Neuronal stem cell (in vitro differentiated cells): ENCODE results near the gene AXIN2.
A peak's percentile ranks its signal among the peaks of the same experiment; 100 is the strongest.

Experiments
- DNase-seq: peaks from one replicate; pipeline ENCODE4 v3.0.0-alpha.2; 2013; ENCODE audit warnings: low spot score
- H2AFZ ChIP-seq: one replicate; pipeline ENCODE4 v1.6.1; 2013; ENCODE audit warnings: mild to moderate bottlenecking, low read length, inconsistent platforms
- H2AK5ac ChIP-seq: 2 replicates; pipeline ENCODE4 v1.6.1; 2013; ENCODE audit warnings: low read depth, mild to moderate bottlenecking, inconsistent platforms, low read length, moderate library complexity, mixed read lengths
- H2BK120ac ChIP-seq: 2 replicates; pipeline ENCODE4 v1.6.1; 2013; ENCODE audit warnings: low read depth, mild to moderate bottlenecking, inconsistent platforms, low read length, moderate library complexity, mixed read lengths
- H2BK12ac ChIP-seq: one replicate; pipeline ENCODE4 v1.6.1; 2013; ENCODE audit warnings: low read length, inconsistent platforms
- H2BK15ac ChIP-seq: 2 replicates; pipeline ENCODE4 v1.6.1; 2013; ENCODE audit warnings: mild to moderate bottlenecking, low read length, inconsistent platforms, mixed read lengths
- H2BK5ac ChIP-seq: one replicate; pipeline ENCODE4 v1.6.1; 2013; ENCODE audit warnings: inconsistent platforms, mild to moderate bottlenecking, low read length, moderate library complexity
- H3K14ac ChIP-seq: one replicate; pipeline ENCODE4 v1.6.1; 2013; ENCODE audit warnings: low read length, inconsistent platforms
- H3K18ac ChIP-seq: 2 replicates; pipeline ENCODE4 v1.6.1; 2013; ENCODE audit warnings: low read length, inconsistent platforms
- H3K23ac ChIP-seq: 2 replicates; pipeline ENCODE4 v1.6.1; 2013; ENCODE audit warnings: low read depth, mild to moderate bottlenecking, mixed read lengths, low read length, inconsistent platforms; ENCODE audit not compliant: poor library complexity
- H3K27ac ChIP-seq: replicated peaks from 3 replicates; pipeline ENCODE4 v1.5.1; 2013; ENCODE audit warnings: low read length, inconsistent platforms
- H3K27me3 ChIP-seq, 3 experiments: 2 replicates each; pipeline ENCODE4 v1.6.1; 2013; ENCODE audit warnings: low read length in 3 of 3, mild to moderate bottlenecking in 2 of 3, inconsistent platforms in 1 of 3, low read depth in 1 of 3, mixed read lengths in 1 of 3, moderate library complexity in 1 of 3; ENCODE audit not compliant: control insufficient read depth in 3 of 3, insufficient read depth in 3 of 3
- H3K36me3 ChIP-seq, 2 donors: replicated peaks in 1 of 2; 2 replicates each; pipeline ENCODE4 v1.6.1; 2013; ENCODE audit warnings: low read length in 2 of 2; ENCODE audit not compliant: control insufficient read depth in 2 of 2, insufficient read depth in 2 of 2
- H3K4ac ChIP-seq: 2 replicates; pipeline ENCODE4 v1.6.1; 2013; ENCODE audit warnings: inconsistent platforms, mild to moderate bottlenecking, low read length, moderate library complexity
- H3K4me1 ChIP-seq, 2 donors: 1 replicate in 1 of 2; 2 replicates in 1 of 2; pipeline ENCODE4 v1.6.1; 2013; ENCODE audit warnings: low read length in 2 of 2, low read depth in 1 of 2; ENCODE audit not compliant: control insufficient read depth in 2 of 2, insufficient read depth in 1 of 2
- H3K4me2 ChIP-seq: one replicate; pipeline ENCODE4 v1.6.1; 2013; ENCODE audit warnings: mild to moderate bottlenecking, low read length, inconsistent platforms; ENCODE audit not compliant: insufficient read depth, poor library complexity, severe bottlenecking
- H3K4me3 ChIP-seq, 2 donors: 2 replicates each; pipeline ENCODE4 v1.5.1; 2013; ENCODE audit warnings: low read length in 2 of 2, mild to moderate bottlenecking in 2 of 2, inconsistent platforms in 1 of 2, moderate library complexity in 1 of 2
- H3K79me1 ChIP-seq: one replicate; pipeline ENCODE4 v1.6.1; 2013; ENCODE audit warnings: low read depth, mild to moderate bottlenecking, inconsistent platforms, low read length, moderate library complexity
- H3K9ac ChIP-seq: one replicate; pipeline ENCODE4 v1.6.1; 2013; ENCODE audit warnings: mild to moderate bottlenecking, low read depth, low read length, inconsistent platforms; ENCODE audit not compliant: poor library complexity
- H3K9me3 ChIP-seq, 2 donors: replicated peaks in 1 of 2; 2 replicates each; pipeline versions ENCODE3 to v1.6.1; 2013; ENCODE audit warnings: low read length in 2 of 2, mild to moderate bottlenecking in 2 of 2, inconsistent platforms in 1 of 2, low read depth in 1 of 2, mixed read lengths in 1 of 2, moderate library complexity in 1 of 2; ENCODE audit not compliant: control insufficient read depth in 2 of 2, insufficient read depth in 1 of 2
- H4K8ac ChIP-seq: one replicate; pipeline ENCODE4 v1.6.1; 2013; ENCODE audit warnings: low read depth, mild to moderate bottlenecking, inconsistent platforms, low read length, moderate library complexity
- H4K91ac ChIP-seq: one replicate; pipeline ENCODE4 v1.6.1; 2013; ENCODE audit warnings: low read length, low read depth, mild to moderate bottlenecking, inconsistent platforms; ENCODE audit not compliant: poor library complexity
- WGBS, 2 donors: extraction: QIAGEN DNeasy Blood & Tissue Kit; methylation state at CpG; one replicate each; pipeline ENCODE4 v1.1.7; 2013; ENCODE audit warnings: missing lambda C conversion rate in 2 of 2, mixed read lengths in 1 of 2; ENCODE audit not compliant: insufficient read length in 2 of 2, insufficient replicate concordance in 1 of 2; ENCODE audit errors: extremely low coverage in 2 of 2; 5-methylcytosine and 5-hydroxymethylcytosine counted together

Gene AXIN2

DNA sequence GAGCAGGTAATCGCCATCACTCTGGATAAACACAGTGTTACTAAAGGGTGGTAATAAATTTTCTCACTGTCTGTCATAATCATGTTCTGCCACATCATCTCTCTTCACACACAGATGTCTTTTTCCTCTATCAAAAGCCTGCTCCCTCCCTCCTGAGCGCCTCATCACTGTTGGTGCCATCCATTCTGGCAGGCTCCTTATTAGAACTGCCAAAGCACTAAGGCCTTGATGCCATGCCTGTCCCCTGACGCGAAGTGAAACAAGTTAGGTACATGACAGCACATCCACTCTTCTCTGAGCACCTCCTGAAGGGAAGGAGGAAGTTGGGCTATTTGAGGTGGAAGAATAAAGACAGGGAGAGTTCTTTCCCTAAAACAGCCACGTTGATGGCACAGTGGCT lies 38.2 kb upstream of the AXIN2 start:
- no peaks in the 10 kb centered on the region for H3K79me1 ChIP-seq
- H3K18ac ChIP-seq = no peak overlapping the region
- no peak overlapping the region for H3K14ac ChIP-seq
- no peak overlapping the region for H3K4me3 ChIP-seq
- no peak overlapping the region for H2BK5ac ChIP-seq
- H3K9me3 ChIP-seq = no peaks in the 10 kb centered on the region
- no peak overlapping the region for H4K91ac ChIP-seq
- no CpG with 5 or more reads among the region's 5 CpGs for WGBS, 2 donors
- no peak overlapping the region for H3K4me2 ChIP-seq
- no peak overlapping the region for H3K23ac ChIP-seq
- peaks cover 5 to 14% of the 10 kb centered on the region in 2 donors for H3K4me1 ChIP-seq
- H2BK12ac ChIP-seq = no peak overlapping the region
- H3K36me3 ChIP-seq = no peaks in the 10 kb centered on the region
- no peak overlapping the region for H3K4ac ChIP-seq
- DNase-seq = no peak
- H2AFZ ChIP-seq = no peak overlapping the region
- peaks cover 0 to 4% (median 0%) of the 10 kb centered on the region in 3 experiments for H3K27me3 ChIP-seq
- H3K27ac ChIP-seq = no peak overlapping the region
- no peak overlapping the region for H2BK15ac ChIP-seq
- no peak overlapping the region for H2AK5ac ChIP-seq
- no peak overlapping the region for H3K9ac ChIP-seq
- no peak overlapping the region for H2BK120ac ChIP-seq
- no peak overlapping the region for H4K8ac ChIP-seq

DNA sequence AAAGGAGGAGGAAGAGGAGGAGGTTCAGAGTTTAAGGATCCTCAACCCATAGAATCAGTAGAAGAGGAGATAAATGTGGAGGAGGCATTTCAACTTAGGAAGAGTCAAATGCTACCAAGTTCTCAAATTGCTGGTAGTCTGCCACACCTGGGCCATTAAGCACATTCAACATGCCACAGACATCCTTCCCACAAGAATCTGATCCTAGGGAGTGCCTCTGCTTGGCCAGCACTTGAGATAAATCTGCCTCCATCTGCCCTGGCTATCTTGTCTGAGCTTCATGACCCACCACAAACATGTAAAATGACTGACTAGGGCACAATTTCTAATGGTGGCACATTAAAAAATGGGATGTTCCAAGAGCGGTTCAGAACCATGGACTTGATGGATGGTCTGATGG lies 37.3 kb upstream of the AXIN2 start:
- no peak overlapping the region for H2BK5ac ChIP-seq
- no peak overlapping the region for H2BK12ac ChIP-seq
- H3K4me2 ChIP-seq = no peak overlapping the region
- H3K36me3 ChIP-seq = no peaks in the 10 kb centered on the region
- H3K14ac ChIP-seq = no peak overlapping the region
- no peak overlapping the region for H3K9ac ChIP-seq
- no peak overlapping the region for H3K18ac ChIP-seq
- peaks cover 0 to 8% (median 0%) of the 10 kb centered on the region in 3 experiments for H3K27me3 ChIP-seq
- H2AK5ac ChIP-seq = no peak overlapping the region
- no peak overlapping the region for H2BK15ac ChIP-seq
- H3K79me1 ChIP-seq = no peaks in the 10 kb centered on the region
- H3K4me3 ChIP-seq = no peak overlapping the region
- H4K8ac ChIP-seq = no peak overlapping the region
- no peak overlapping the region for H2BK120ac ChIP-seq
- peaks cover 12 to 23% of the 10 kb centered on the region in 2 donors for H3K4me1 ChIP-seq
- no peaks in the 10 kb centered on the region for H3K9me3 ChIP-seq
- no peak overlapping the region for H4K91ac ChIP-seq
- no CpG with 5 or more reads among the region's 1 CpG for WGBS, 2 donors
- no peak overlapping the region for H2AFZ ChIP-seq
- no peak overlapping the region for H3K4ac ChIP-seq
- no peak overlapping the region for H3K27ac ChIP-seq
- no peak overlapping the region for H3K23ac ChIP-seq
- no peak for DNase-seq

DNA sequence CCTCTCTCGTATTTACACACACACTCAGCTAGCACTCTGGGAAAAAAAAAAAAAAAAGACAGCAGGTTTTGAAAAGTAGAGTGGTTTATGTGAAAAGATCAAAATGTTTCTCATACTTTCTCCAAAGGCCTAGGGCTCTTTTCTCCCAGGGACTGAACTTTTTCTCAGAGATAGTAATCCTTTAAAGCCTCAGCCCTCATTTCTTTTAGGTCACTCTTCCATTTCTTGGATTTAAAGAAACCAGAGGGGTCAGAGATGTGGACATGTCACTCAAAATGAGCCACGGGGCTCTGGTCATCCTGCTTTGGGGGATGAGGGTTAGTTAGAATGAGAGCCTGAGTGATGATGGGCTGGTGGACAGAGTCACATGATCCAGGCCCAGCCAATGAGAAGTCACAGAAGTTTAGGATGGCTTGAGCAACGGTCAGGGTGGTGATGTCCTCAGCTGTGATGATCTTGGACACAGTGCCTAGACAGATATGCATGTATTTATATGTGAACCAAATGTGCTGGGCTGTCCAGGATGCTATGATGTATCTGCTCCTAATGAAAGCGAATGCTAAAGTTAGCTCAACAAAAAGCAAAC lies 33.7 kb upstream of the AXIN2 start:
- Histone ChIP-seq H3K4ac (no peak overlapping the region), H3K79me1 (no peaks in the 10 kb centered on the region), H3K27ac (no peak overlapping the region), H2BK5ac (no peak overlapping the region), H2BK12ac (no peak overlapping the region), H3K23ac (no peak overlapping the region), H2AK5ac (no peak overlapping the region), H3K27me3 (peaks cover 0 to 15% (median 0%) of the 10 kb centered on the region in 3 experiments), H3K4me2 (no peak overlapping the region), H3K14ac (no peak overlapping the region), H3K18ac (no peak overlapping the region), H4K91ac (no peak overlapping the region), H3K4me1 (peaks cover 11 to 15% of the 10 kb centered on the region in 2 donors), H3K4me3 (no peak overlapping the region), H3K9me3 (peaks cover 0 to 2% of the 10 kb centered on the region in 2 donors), H3K9ac (no peak overlapping the region), H3K36me3 (no peaks in the 10 kb centered on the region), H2BK15ac (no peak overlapping the region), H4K8ac (no peak overlapping the region), H2BK120ac (no peak overlapping the region), H2AFZ (peak overlapping the region; percentile 70)
- WGBS, 2 donors = no CpG with 5 or more reads among the region's 4 CpGs
- no peak for DNase-seq

DNA sequence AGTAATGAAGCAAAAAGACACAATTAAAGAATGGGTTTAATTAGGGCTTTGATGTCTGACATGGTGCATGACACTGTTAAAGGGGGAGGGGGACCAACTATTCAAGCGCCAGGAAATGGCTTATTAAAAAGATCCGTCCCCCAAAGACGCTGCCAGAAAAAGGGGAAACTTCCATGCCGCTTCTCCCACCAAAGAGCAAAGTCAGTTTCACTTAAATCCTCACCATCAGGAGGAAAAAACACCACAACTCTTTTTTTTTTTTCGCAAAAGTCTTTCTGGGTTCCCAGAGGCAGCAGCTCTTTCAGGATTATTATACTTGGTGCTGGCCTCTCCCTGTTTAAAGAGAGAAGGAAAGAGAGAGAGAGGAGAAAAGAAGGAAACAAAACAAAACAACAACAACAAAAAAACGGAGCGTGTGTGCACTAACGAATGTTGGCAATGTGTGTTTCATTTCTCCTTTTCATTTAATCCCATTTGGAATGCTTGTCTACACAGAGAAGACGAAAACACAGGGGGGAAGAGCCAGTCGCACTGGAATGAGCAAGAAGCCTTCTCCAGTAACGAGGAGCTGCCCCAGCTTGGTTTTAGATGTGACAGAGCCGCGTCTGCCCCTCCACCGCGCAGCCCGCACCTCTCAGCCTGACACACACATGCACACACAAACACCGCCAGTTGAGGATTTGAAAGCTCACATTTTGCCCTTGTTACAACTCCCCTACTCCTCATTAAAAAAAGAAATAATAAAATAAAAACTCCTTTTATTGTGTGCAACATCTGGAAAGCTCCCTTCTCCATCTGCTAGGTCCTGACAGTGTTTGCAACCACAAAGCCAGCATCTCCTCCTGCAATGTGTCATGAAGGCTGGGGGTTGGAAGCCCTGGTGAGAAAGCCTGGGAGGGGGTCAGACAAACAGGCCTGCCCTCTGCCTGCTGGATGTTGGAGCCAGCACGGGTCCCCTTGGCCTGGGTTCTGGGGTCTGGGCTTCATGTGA lies 32.7 kb upstream of the AXIN2 start:
- no peak overlapping the region for H3K4ac ChIP-seq
- H3K4me3 ChIP-seq = no peak overlapping the region
- no peak overlapping the region for H2AK5ac ChIP-seq
- peak overlapping the region; percentile 70 for H2AFZ ChIP-seq
- no peak overlapping the region for H3K9ac ChIP-seq
- H3K14ac ChIP-seq = no peak overlapping the region
- WGBS, 2 donors = no CpG with 5 or more reads among the region's 18 CpGs
- H3K23ac ChIP-seq = no peak overlapping the region
- DNase-seq = peak; percentile 36
- H3K4me1 ChIP-seq = peaks cover 11 to 15% of the 10 kb centered on the region in 2 donors
- H4K91ac ChIP-seq = no peak overlapping the region
- H2BK120ac ChIP-seq = no peak overlapping the region
- H3K79me1 ChIP-seq = no peaks in the 10 kb centered on the region
- peak overlapping the region; percentile 72 for H3K18ac ChIP-seq
- no peak overlapping the region for H2BK5ac ChIP-seq
- peaks cover 0 to 2% of the 10 kb centered on the region in 2 donors for H3K9me3 ChIP-seq
- H3K27me3 ChIP-seq = peaks cover 0 to 15% (median 0%) of the 10 kb centered on the region in 3 experiments
- no peak overlapping the region for H3K27ac ChIP-seq
- no peak overlapping the region for H2BK15ac ChIP-seq
- no peak overlapping the region for H3K4me2 ChIP-seq
- H3K36me3 ChIP-seq = no peaks in the 10 kb centered on the region
- H2BK12ac ChIP-seq = no peak overlapping the region
- H4K8ac ChIP-seq = no peak overlapping the region
